Adrenal gland (tissue), 5 donors: Measurements from ENCODE around the gene CAMK1D.

Experiments used
- POLR2A ChIP-seq, 2 donors: fragments of 450-650 bp; IDR thresholded peaks; one replicate each; pipeline ENCODE4 v1.6.1; 2017; ENCODE audit warnings: antibody characterized with exemption in 2 of 2, mild to moderate bottlenecking in 2 of 2, moderate library complexity in 1 of 2
- TF ChIP-seq, protein P1 (sequence below), 6 experiments: fragments of 450-650 bp in 4 of 6; fragments of 200-600 bp in 2 of 6; sonication (generic) in 1 of 6; IDR thresholded peaks; 1 replicate in 5 of 6; 2 replicates in 1 of 6; pipeline versions ENCODE4 v1.5.1 to v1.8.0; 2016 to 2021; ENCODE audit warnings: antibody characterized with exemption in 6 of 6, mild to moderate bottlenecking in 2 of 6, moderate library complexity in 1 of 6
- donor health status: DM: no; HTN: no; CAD: no.

GRCh38 chr10:12852687-12853086 is 503.3 kb downstream of the CAMK1D start:
- TF ChIP-seq, protein P1, sequence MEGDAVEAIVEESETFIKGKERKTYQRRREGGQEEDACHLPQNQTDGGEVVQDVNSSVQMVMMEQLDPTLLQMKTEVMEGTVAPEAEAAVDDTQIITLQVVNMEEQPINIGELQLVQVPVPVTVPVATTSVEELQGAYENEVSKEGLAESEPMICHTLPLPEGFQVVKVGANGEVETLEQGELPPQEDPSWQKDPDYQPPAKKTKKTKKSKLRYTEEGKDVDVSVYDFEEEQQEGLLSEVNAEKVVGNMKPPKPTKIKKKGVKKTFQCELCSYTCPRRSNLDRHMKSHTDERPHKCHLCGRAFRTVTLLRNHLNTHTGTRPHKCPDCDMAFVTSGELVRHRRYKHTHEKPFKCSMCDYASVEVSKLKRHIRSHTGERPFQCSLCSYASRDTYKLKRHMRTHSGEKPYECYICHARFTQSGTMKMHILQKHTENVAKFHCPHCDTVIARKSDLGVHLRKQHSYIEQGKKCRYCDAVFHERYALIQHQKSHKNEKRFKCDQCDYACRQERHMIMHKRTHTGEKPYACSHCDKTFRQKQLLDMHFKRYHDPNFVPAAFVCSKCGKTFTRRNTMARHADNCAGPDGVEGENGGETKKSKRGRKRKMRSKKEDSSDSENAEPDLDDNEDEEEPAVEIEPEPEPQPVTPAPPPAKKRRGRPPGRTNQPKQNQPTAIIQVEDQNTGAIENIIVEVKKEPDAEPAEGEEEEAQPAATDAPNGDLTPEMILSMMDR (IDR thresholded peaks at IDR 0.05) = no peak
- TF ChIP-seq POLR2A (IDR thresholded peaks at IDR 0.05) = no peak
